GM10248 (cell line): Measurements from ENCODE around the gene MRPL21.

Experiments
- CTCF ChIA-PET: fragments of 300-600 bp; sonication (Branson Sonifier 250); formaldehyde crosslinking; extraction: SDS; loops from one replicate; lab custom pipeline; 2021; ENCODE audit warnings: antibody characterized with exemption; lab: Yijun Ruan, JAX
- POLR2A ChIA-PET: fragments of 350-650 bp; sonication (Branson Sonifier 250); formaldehyde crosslinking; extraction: SDS; loops from one replicate; lab custom pipeline; 2020; ENCODE audit warnings: antibody characterized with exemption; lab: Yijun Ruan, JAX
- DNase-seq: peaks from one replicate; pipeline ENCODE4 v3.0.0; 2012; ENCODE audit errors: extremely low spot score
- CTCF ChIP-seq: IDR thresholded peaks from 2 replicates; pipeline ENCODE4 v1.5.1; 2012; ENCODE audit warnings: mild to moderate bottlenecking, low read depth; ENCODE audit errors: extremely low read depth, missing control alignments, control extremely low read depth

MRPL21 gene

DNA sequence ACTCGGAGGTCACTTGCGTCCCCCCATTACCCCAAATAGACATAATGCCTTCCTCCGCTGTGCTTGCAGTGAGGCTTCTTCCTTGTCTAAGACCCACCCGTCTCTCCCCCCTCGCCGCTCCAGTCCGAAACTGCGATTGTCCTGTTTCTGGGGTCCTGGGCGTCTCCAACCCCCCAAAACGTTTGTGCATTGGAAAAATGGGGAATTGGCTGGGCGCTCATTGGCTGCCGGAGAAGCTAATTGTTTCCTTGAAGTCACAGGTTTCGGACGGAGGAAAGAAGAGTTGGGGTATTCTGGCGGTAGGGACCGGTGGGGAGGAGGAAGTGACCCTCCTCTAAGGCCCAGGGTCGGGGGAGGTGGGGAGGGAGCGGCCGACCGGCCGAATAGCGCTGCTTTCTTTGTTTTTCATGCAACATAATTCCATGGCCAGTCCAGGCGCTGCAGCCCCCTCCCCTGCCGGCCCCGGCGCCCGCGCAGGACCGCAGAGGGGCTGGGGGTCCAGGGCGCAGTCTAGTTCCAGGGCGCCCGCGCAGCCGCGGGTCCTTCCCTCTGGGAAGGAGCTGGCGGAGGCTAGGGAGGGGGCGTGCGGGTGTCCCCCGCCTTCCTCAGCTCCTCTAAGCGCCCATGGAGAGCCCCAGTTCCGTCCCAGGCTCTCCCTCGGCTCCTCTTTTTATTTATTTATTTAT is 49.2 kb downstream of the MRPL21 start:
- no peak for TF ChIP-seq CTCF
- CTCF ChIA-PET, result interaction anchor here (2.6 kb wide), 1 partner anchor 10 kb away, joined by 8 read pairs; no protein-coding TSS in a partner anchor
- POLR2A ChIA-PET, result interaction anchor here (0.7 kb wide), 1 partner anchor 48 kb away, joined by 7 read pairs; no protein-coding TSS in a partner anchor

DNA sequence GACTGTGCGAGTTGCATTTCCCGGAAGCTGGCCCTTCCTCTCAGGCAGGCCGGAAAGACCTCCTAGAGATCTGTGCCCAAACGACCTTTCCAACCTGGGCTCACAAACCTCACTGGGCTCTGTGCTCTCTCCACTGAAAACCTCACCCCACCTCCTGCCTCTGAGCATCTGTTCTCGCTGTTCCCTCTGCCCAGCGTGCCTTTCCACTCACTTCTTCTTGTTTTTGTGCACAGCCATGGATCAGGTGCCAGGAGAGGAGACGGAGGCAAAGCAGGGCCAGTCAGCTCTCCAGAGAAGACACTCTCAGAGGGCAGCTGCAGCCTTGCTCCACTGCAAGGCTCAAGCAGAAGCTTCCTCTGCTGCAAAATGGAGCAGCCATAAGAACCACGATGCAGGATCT is 51.0 kb downstream of the MRPL21 start:
- CTCF ChIA-PET, result interaction anchor here (1.3 to 2.6 kb wide), 3 partner anchors 8 to 25 kb away, joined by 3 to 8 read pairs (median 4); partner anchors contain the start of gene CPT1A
- no peak for DNase-seq
- POLR2A ChIA-PET, result no interaction called here
- no peak for TF ChIP-seq CTCF

More for the DNA sequence above, 49.2 kb downstream of the MRPL21 start:
- DNase-seq, result no peak

GRCh38 chr11:68848429-68848828 is 55.2 kb downstream of the MRPL21 start:
- DNase-seq, result no peak
- no peak for TF ChIP-seq CTCF
- ChIA-PET CTCF (interaction anchor here (1.4 kb wide), 1 partner anchor 50 kb away, joined by 3 read pairs; no protein-coding TSS in a partner anchor), POLR2A (no interaction called here)

DNA sequence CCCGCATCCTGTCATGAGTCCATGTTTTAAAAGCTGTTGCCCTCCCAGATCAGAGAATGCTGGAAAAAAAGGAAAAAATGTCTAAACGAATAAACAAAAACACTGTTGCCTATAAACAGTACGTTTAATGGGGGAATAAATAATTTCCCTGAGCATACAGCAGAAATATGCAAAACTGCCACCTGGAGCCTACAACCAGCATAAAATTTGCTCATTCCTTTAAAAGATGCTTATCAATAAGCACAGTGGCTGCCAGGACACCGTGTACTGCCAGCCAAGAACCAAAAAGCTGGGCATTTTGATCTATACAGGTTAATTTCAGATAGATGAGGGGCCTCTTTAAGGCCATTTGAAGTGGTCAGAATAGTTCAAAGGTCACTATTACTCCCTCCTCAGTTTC is 56.2 kb downstream of the MRPL21 start:
- POLR2A ChIA-PET, result no interaction called here
- TF ChIP-seq CTCF, result no peak
- CTCF ChIA-PET, result interaction anchor here (1.4 kb wide), 1 partner anchor 49 kb away, joined by 3 read pairs; no protein-coding TSS in a partner anchor
- DNase-seq, result no peak

DNA sequence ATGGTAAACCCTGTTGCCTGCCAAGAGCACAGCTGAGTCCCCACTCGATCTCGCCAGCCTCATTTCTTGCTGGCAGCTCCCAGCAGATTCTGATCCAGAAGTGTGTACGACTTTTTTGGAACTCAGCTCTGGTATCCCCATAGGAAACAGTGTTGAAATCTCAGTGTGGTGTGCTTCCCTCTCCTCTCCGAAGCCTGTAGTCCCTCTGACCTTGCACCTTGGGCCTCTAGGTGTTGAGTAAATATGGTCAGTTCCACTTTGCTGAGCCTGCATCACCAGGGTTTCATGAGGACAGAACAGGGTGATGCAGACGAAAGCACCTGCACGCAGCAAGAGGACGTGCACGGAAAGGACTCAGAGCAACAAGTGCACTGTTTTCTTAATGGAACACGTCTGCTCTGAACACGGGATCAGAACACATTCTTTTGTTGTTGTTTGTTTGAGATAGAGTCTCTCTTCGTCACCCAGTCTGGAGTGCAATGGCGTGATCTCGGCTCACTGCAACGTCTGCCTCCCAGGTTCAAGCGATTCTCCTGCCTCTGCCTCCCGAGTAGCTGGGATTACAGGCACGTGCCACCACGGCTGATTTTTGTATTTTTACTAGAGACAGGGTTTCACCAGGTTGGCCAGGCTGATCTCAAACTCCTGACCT is 58.2 kb downstream of the MRPL21 start:
- no peak for DNase-seq
- ChIA-PET POLR2A (no interaction called here), CTCF (interaction anchor here (1.7 kb wide), 1 partner anchor 8 kb away, joined by 8 read pairs; no protein-coding TSS in a partner anchor)
- TF ChIP-seq CTCF, result no peak

- CTCF ChIA-PET, result interaction anchor here (1.1 to 2.4 kb wide), 8 partner anchors 8 to 92 kb away, joined by 3 to 10 read pairs (median 3); no protein-coding TSS in a partner anchor
- no peak for DNase-seq
- POLR2A ChIA-PET, result no interaction called here
- TF ChIP-seq CTCF, result no peak
Measured at GRCh38 chr11:68844801-68845200, 58.8 kb downstream of the MRPL21 start.
